Panc1 (cell line): ENCODE results near the gene GAB1. TPM values are rescaled to one million over a fixed set of nuclear protein-coding genes. Genes with fewer than 3 reads are reported as not detected.

Experiments
- ATAC-seq: fragments of 200-7000 bp; cut with Tn5 transposase; 2 replicates; pipeline ENCODE4 v1.9.1; 2020; ENCODE audit warnings: mild to moderate bottlenecking, moderate library complexity
- BruUV-seq: library from RNA; stranded (reverse); fragments of 400-500 nt; replicated peaks from 2 replicates; lab custom pipeline; 2021; lab: Mats Ljungman, UMichigan
- CTCF ChIA-PET: fragments of 300-600 bp; sonication (Branson Sonifier 250); formaldehyde crosslinking; loops from one replicate; lab custom pipeline; 2022; ENCODE audit warnings: antibody characterized with exemption; lab: Charles Lee
- POLR2A ChIA-PET: fragments of 300-600 bp; sonication (Branson Sonifier 250); formaldehyde crosslinking; loops from one replicate; lab custom pipeline; 2022; ENCODE audit warnings: antibody characterized with exemption; lab: Charles Lee
- DNase-seq: peaks from one replicate; pipeline ENCODE4 v3.0.0-alpha.2; 2010; ENCODE audit warnings: low read depth, low spot score
- H3K27ac ChIP-seq: 2 replicates; pipeline ENCODE4 v1.5.1; 2011; ENCODE audit warnings: mild to moderate bottlenecking, low read length, inconsistent platforms
- H3K27me3 ChIP-seq: fragments of 200-500 bp; sonication (Bioruptor generic); 2 replicates; pipeline ENCODE4 v1.6.0; 2014; ENCODE audit warnings: low read length, inconsistent platforms; ENCODE audit not compliant: control insufficient read depth, insufficient read depth
- H3K36me3 ChIP-seq: fragments of 200-500 bp; sonication (Bioruptor generic); 2 replicates; pipeline ENCODE4 v1.5.1; 2014; ENCODE audit warnings: inconsistent platforms, mild to moderate bottlenecking, low read length, moderate library complexity; ENCODE audit not compliant: control insufficient read depth, insufficient read depth
- H3K4me1 ChIP-seq: 2 replicates; pipeline ENCODE4 v1.5.1; 2011; ENCODE audit warnings: inconsistent platforms, mild to moderate bottlenecking, low read length, moderate library complexity; ENCODE audit not compliant: control insufficient read depth, insufficient read depth
- H3K4me3 ChIP-seq, 2 experiments: 2 replicates each; pipeline ENCODE4 v1.5.1; 2011 to 2012; ENCODE audit warnings: low read depth in 2 of 2, low read length in 2 of 2, mild to moderate bottlenecking in 2 of 2, inconsistent platforms in 1 of 2, moderate library complexity in 1 of 2
- H3K9me3 ChIP-seq: fragments of 200-500 bp; sonication (Bioruptor generic); 2 replicates; pipeline ENCODE4 v1.5.1; 2014; ENCODE audit warnings: low read depth, mild to moderate bottlenecking, inconsistent platforms, low read length, moderate library complexity; ENCODE audit not compliant: control insufficient read depth, insufficient read depth
- POLR2AphosphoS5 ChIP-seq: IDR thresholded peaks from 2 replicates; pipeline ENCODE4 v1.6.1; 2012; ENCODE audit warnings: mild to moderate bottlenecking, low read depth, low read length, moderate library complexity
- SIN3A ChIP-seq: IDR thresholded peaks from 2 replicates; pipeline ENCODE4 v1.6.1; 2012; ENCODE audit warnings: low read depth, mild to moderate bottlenecking, low read length, moderate library complexity, borderline replicate concordance; ENCODE audit not compliant: insufficient read depth
- TCF7L2 ChIP-seq: IDR thresholded peaks from 2 replicates; pipeline ENCODE4 v1.6.1; 2011; ENCODE audit warnings: mild to moderate bottlenecking, low read depth, low read length, inconsistent platforms
- in situ Hi-C: cut with HindIII; loops from 2 replicates; pipeline ENCODE4 v1.10.0; 2016; ENCODE audit warnings: low sequenced_read_pairs, low pct_unique_long_range_greater_than_20kb
- intact Hi-C: fragments of 100-400 bp; cut with micrococcal nuclease; formaldehyde crosslinking; loops from one replicate; pipeline ENCODE4 v1.10.0; 2022; ENCODE audit not compliant: unreplicated experiment
- total RNA-seq: library from RNA; stranded (reverse); gene quantifications from one replicate; pipeline ENCODE4 v1.2.1, GENCODE V29; 2021; ENCODE audit not compliant: unreplicated experiment
- TF ChIP-seq, protein P1 (sequence below), 2 experiments: IDR thresholded peaks; 2 replicates each; pipeline ENCODE4 v1.6.1; 2011 to 2012; ENCODE audit warnings: low read depth in 2 of 2, control low read depth in 1 of 2, low read length in 1 of 2, mild to moderate bottlenecking in 1 of 2, moderate library complexity in 1 of 2; ENCODE audit not compliant: insufficient read depth in 1 of 2
- TF ChIP-seq, protein P2 (sequence below): fragments of 450-650 bp; IDR thresholded peaks from 2 replicates; pipeline ENCODE4 v1.5.1; 2017; ENCODE audit warnings: mild to moderate bottlenecking

Gene GAB1
- total RNA-seq, 1 experiment from 2014 or later: 2.8 TPM

DNA sequence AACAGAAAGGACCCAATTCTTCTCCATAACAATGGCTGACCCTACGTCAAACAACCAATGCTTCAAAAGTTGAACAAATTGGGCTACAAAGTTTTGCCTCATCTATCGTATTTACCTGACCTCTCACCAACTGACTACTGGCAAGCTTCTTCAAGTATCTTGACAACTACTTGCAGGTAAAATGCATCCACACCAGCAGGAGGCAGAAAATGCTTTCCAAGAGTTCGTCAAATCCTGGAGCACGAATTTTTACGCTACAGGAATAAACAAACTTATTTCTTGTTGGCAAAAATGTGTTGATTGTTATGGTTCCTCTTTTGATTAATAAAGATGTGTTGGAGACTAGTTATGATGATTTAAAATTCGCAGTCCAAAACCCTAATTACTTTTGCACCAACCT is 6.7 kb upstream of the GAB1 start:
- in situ Hi-C loops (no loop called here), intact Hi-C loops (loop anchor here (10.0 kb wide), 1 partner anchor 115 kb away; no protein-coding TSS in a partner anchor)
- DNase-seq (no peak), ATAC-seq (no peak)
- ChIA-PET CTCF (no interaction called here), POLR2A (no interaction called here)
- TF ChIP-seq, protein P1, sequence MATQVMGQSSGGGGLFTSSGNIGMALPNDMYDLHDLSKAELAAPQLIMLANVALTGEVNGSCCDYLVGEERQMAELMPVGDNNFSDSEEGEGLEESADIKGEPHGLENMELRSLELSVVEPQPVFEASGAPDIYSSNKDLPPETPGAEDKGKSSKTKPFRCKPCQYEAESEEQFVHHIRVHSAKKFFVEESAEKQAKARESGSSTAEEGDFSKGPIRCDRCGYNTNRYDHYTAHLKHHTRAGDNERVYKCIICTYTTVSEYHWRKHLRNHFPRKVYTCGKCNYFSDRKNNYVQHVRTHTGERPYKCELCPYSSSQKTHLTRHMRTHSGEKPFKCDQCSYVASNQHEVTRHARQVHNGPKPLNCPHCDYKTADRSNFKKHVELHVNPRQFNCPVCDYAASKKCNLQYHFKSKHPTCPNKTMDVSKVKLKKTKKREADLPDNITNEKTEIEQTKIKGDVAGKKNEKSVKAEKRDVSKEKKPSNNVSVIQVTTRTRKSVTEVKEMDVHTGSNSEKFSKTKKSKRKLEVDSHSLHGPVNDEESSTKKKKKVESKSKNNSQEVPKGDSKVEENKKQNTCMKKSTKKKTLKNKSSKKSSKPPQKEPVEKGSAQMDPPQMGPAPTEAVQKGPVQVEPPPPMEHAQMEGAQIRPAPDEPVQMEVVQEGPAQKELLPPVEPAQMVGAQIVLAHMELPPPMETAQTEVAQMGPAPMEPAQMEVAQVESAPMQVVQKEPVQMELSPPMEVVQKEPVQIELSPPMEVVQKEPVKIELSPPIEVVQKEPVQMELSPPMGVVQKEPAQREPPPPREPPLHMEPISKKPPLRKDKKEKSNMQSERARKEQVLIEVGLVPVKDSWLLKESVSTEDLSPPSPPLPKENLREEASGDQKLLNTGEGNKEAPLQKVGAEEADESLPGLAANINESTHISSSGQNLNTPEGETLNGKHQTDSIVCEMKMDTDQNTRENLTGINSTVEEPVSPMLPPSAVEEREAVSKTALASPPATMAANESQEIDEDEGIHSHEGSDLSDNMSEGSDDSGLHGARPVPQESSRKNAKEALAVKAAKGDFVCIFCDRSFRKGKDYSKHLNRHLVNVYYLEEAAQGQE (IDR thresholded peaks at IDR 0.05; ENCODE audit: insufficient read depth in 1 of 2, low read depth in 2 of 2, low read length in 1 of 2): no peak
- Histone ChIP-seq H3K27ac (no peak overlapping the region), H3K27me3 (no peaks in the 10 kb centered on the region), H3K4me3 (no peak overlapping the region), H3K4me1 (no peaks in the 10 kb centered on the region), H3K36me3 (no peaks in the 10 kb centered on the region), H3K9me3 (no peaks in the 10 kb centered on the region)
- no TSS peak for BruUV-seq

DNA sequence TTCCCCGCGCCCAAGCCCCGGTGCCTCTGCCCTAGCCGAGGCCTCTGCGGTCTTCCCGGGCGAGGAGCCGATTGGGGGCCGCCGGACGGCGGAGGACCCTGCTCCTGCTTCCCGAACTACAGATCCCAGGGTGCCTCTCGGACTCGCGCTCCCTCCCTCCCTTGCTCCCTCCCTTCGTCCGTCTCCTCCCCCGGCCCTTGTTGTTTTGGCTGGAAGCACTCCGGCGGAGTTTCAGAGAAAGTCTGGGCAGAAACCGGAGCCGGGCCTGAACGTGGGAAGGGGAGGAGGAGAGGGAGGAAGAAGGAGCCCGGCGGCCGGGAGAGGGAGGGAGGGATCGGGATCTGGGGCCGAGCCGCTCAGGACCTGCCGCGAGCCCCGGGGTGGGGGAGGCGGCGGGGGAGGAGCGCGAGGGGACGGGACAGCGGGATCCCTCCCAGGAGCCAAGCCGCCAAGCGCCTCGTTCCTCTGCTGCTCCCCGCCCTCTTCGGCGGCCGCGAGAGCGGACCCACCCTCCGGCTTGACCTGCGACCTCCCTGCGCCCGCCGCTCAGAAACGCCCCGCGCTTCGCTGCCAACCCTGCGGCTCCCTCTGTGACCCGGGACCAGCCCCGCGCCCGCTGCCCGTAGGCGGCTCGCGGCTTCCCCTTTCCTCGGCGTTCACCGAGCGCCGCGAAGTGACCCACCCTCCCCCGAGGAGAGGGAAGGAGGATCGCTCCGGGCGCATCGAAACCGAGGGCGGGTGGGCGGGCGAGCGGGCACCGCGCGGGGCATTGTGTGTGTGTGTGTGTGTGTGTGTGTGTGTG is 496 bp upstream of the GAB1 start:
- Histone ChIP-seq H3K36me3 (no peaks in the 10 kb centered on the region), H3K27ac (no peak overlapping the region; the same call in 1 of the 2 replicates), H3K27me3 (peaks cover 4% of the 10 kb centered on the region; the same call in 1 of the 2 replicates), H3K4me3 (peak overlapping the region; percentile 58 to 65), H3K4me1 (no peaks in the 10 kb centered on the region), H3K9me3 (no peaks in the 10 kb centered on the region)
- DNase-seq (no peak), ATAC-seq (peak; percentile 92)
- TF ChIP-seq POLR2AphosphoS5: no peak
- TF ChIP-seq SIN3A: 0 out of 2 replicates have a peak, but pooled peaks have one; percentile 36
- TF ChIP-seq TCF7L2: no peak
- in situ Hi-C loops (no loop called here), intact Hi-C loops (loop anchor here (10.0 kb wide), 1 partner anchor 121 kb away; no protein-coding TSS in a partner anchor)
- no TSS peak for BruUV-seq
- POLR2A ChIA-PET: no interaction called here
- CTCF ChIA-PET: interaction anchor here (0.7 kb wide), 1 partner anchor 16 kb away, joined by 3 read pairs; no protein-coding TSS in a partner anchor

DNA sequence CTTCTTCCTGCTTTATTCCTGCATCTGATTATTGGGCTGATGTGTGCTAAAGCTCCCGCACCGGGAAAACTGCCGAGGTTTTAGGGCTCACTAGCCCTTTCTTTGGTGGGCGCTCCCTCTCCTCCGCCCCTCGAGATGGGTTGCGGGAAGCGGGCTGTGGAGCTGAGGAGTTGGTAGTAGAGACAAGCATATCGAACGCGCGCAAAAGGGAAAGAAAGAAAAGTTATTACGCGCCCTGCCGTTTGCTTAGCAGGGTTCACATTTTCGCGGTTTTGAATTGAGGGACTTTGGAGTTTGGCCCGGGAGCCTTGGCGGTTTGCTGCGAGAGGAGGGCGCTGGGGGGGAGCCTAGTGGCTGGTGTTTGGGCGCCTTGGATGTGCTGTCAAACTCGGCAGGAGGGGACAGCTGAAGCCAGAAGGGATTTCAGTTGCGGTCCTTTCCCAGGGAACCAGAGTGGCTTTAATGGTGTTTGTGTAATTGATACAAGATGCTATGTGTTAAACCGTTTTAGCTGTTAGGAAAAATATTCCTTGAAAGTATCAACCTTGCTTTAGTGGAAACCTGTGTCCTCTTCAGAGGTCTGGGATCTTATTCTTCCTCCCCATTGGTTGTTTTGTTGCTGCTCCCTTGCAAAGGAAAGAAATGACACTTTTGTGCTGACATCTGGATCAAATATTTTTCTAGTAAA is 1.1 kb downstream of the GAB1 start:
- Histone ChIP-seq H3K27ac (no peak overlapping the region), H3K4me1 (no peaks in the 10 kb centered on the region), H3K27me3 (peaks cover 4% of the 10 kb centered on the region; the same call in 1 of the 2 replicates), H3K4me3 (peak overlapping the region; percentile 58 to 65), H3K9me3 (no peaks in the 10 kb centered on the region), H3K36me3 (no peaks in the 10 kb centered on the region)
- intact Hi-C loops (loop anchor here (10.0 kb wide), 1 partner anchor 123 kb away; no protein-coding TSS in a partner anchor), in situ Hi-C loops (no loop called here)
- no TSS peak for BruUV-seq
- DNase-seq (no peak), ATAC-seq (no peak)
- ChIA-PET CTCF (no interaction called here), POLR2A (no interaction called here)
- TF ChIP-seq SIN3A (no peak), POLR2AphosphoS5 (no peak), TCF7L2 (no peak)
- TF ChIP-seq, protein P2, sequence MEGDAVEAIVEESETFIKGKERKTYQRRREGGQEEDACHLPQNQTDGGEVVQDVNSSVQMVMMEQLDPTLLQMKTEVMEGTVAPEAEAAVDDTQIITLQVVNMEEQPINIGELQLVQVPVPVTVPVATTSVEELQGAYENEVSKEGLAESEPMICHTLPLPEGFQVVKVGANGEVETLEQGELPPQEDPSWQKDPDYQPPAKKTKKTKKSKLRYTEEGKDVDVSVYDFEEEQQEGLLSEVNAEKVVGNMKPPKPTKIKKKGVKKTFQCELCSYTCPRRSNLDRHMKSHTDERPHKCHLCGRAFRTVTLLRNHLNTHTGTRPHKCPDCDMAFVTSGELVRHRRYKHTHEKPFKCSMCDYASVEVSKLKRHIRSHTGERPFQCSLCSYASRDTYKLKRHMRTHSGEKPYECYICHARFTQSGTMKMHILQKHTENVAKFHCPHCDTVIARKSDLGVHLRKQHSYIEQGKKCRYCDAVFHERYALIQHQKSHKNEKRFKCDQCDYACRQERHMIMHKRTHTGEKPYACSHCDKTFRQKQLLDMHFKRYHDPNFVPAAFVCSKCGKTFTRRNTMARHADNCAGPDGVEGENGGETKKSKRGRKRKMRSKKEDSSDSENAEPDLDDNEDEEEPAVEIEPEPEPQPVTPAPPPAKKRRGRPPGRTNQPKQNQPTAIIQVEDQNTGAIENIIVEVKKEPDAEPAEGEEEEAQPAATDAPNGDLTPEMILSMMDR: no peak
- TF ChIP-seq, protein P1 (IDR thresholded peaks at IDR 0.05; ENCODE audit: insufficient read depth in 1 of 2, low read depth in 2 of 2, low read length in 1 of 2): no peak
